ENCODE data around the gene GTPBP1.

The GTPBP1 gene

GRCh38 chr22:38705235-38706100 is at the start of gene GTPBP1:
GTPBP1 (plus strand) TSS chr22:38705944; CDS start chr22:38705956, 12 bp downstream.
- DNase-seq, result peak; percentile 100

GRCh38 chr22:38656256-38657044 is 49.3 kb upstream of the GTPBP1 start, which contains the start of the genes CBY1 and FAM227A:
CBY1 (plus strand) TSS chr22:38656638; CDS start chr22:38668055, 11,417 bp downstream.
FAM227A (minus strand) TSS chr22:38656392; CDS start chr22:38650168, 6,224 bp downstream.
- peak; percentile 87 to 90 for DNase-seq

GRCh38 chr22:38657045-38657909 is 48.5 kb upstream of the GTPBP1 start:
- peak; percentile 49 to 77 for DNase-seq

DNA sequence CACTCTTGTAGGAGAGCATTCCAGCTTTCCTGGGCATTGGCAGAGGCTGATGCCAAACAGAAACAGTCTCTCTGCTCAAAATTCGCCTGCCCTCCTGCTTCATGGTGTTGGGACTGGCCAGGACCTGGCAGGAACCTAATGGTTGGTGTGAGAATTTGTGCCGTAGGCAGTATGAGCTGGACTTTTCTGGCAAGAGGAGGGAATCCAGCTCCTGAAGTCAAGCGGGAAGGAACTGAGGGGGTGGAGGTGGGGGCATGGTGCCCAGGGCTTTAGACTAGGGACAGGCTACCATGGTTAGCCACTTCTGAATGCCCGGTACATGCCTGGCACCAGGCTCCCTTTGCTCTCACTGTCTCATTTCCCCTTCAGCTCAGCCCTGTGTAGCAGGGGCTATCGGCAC is 30.9 kb upstream of the GTPBP1 start:
- no peak for DNase-seq

- no peak for DNase-seq
These were observed 29.9 kb upstream of the GTPBP1 start for GRCh38 chr22:38675833-38676232.

DNA sequence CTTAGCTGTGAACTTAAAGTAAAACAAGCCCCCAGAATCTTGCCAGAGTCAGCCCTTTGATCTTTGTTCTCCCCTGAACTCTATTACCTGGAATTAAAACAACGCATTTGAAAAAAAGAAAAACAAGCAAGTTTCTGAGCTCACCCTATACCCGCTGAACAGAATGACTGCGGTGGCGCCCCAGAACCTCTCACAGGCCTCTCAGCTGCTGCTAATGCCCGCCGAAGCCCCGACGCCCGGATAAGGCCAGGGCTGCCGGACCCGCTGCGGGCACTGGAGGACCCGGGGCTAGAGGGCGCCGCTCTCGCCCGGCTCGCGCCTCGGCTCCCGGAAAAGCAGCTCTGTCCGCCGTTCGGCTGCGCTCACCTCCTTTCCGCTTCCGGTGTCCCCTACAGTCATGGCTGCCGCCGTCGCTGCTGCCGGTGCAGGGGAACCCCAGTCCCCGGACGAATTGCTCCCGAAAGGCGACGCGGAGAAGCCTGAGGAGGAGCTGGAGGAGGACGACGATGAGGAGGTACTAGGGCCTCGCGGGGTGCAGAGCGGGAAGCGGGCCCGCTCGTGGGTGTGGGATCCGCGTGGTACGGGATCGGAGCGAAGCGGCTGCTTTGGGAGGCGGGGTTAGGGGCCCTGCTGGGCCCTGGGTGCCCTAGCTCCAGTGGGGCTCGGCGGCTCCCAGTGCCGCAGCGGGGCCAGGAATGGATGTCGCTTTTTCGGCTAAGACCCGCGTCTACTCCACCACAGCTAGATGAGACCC is 24.0 kb upstream of the GTPBP1 start, which contains the start of gene TOMM22:
Gene TOMM22 (plus strand): TSS at position 376 of the 754 bp plus-strand sequence. CDS start 22 bp downstream, at position 398.
- peak; percentile 76 to 87 for DNase-seq

DNA sequence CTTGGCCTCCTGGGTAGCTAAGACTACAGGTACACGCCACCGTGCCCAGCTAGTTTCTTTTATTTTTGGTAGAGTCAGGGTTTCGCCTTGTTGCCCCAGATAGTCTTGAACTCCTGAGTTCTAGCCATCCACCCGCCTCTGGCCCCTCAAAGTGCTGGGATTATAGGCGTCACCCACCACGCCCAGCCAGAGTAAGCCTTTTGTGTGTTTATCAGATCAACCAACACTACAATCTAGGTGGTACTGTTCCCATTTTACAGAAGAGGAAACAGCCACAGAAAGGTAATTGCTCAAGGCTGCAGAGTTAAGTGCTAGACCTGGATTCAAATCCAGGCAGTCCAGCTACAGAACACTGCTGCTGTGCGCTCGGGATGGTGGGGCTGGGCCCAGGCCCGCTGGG is 20.8 kb upstream of the GTPBP1 start:
- DNase-seq, result no peak

- DNase-seq, result no peak
These were observed 20.0 kb upstream of the GTPBP1 start for GRCh38 chr22:38685761-38686160.

DNA sequence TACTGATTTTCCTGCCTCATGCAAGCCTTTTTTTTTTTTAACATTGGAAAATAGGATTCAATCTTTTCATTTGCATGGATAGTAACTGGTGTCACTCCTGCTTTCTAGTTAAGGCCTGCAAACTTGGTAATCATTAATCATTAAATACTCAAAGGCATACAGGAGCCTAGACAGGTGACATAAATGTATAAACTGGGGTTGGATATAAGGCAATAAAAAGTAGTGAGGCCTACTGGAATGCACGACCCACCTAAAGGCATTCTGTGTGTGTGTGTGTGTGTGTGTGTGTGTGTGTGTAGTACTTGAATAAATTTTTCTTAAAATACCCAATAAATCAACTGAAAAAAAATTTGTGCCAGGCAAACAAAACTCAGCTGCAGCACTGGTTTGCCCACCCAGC is 16.1 kb upstream of the GTPBP1 start:
- no peak for DNase-seq

DNA sequence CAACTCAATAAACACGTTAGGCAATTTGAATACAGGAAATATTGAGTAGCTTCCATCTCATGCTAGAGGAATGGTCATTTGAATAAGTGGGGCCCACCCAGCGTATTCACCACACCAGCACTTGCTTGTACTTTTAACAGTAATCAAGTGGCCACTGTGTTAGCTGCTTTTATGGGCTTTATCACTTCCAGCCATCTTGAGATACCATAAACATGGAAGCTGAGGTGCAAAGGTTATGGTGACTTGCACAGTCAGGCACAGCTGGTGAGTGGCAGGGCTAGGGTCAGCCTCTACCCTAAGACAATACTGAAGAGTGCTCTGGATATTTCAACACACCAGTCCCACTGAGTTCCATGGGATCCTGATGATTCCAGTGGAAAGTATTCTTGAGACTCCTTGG is 11.7 kb upstream of the GTPBP1 start:
- DNase-seq, result no peak

DNA sequence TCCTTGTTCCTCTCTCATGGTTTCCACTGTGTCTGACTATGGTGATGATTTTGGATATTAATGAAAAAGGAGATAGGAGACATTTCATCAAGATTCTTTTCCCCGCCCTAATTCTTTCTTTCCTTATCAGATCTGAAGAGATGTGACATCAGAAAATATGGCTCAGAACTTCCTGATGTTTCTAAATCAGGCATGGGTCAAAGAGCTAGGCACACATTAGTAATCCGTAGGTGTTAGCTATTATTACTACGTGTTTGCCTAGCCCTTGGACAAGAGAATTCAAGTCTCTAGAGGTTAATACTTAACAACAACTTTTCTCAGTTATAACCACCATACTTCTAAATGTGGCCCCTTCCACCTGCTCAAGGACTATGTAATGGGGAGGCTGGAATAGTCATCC is 10.8 kb upstream of the GTPBP1 start:
- DNase-seq, result no peak

DNA sequence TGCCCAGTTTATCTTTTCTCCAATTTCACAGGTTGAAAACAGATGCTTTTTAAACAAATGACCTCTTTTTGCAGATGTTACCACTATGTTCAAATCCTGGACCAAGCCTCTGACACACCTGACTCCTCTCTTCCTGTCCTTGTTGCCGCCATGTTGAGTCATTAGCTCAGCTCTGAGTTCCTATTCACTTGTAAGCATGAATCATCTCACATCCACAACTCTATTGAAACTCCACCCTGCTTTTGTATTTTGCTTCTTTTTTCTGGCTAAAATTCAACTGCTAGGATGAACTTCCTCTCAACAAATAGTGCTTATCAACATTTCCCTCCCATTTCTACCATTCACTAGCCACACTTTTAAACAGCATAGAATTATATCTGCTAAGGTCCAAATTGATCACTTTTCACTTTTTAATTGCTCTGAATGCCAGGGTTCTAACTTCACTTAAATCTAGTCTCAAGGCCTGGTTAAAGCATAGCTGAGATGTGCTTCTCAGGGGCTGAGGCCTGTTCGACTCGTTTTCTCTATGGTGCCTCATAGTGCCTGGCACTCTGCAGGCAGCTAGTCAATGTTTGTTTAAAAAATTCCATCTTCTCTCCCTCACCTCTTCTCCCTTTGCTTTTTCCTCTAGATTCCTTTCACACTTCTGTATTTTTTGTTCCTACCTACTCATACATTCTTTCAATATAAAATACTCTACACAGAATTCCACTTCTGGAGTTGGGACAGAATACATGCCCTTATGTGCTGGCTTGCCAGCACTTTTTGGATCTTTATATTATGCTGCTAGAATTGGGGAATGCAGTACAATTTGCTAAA is 8.9 kb upstream of the GTPBP1 start:
- DNase-seq, result no peak

DNA sequence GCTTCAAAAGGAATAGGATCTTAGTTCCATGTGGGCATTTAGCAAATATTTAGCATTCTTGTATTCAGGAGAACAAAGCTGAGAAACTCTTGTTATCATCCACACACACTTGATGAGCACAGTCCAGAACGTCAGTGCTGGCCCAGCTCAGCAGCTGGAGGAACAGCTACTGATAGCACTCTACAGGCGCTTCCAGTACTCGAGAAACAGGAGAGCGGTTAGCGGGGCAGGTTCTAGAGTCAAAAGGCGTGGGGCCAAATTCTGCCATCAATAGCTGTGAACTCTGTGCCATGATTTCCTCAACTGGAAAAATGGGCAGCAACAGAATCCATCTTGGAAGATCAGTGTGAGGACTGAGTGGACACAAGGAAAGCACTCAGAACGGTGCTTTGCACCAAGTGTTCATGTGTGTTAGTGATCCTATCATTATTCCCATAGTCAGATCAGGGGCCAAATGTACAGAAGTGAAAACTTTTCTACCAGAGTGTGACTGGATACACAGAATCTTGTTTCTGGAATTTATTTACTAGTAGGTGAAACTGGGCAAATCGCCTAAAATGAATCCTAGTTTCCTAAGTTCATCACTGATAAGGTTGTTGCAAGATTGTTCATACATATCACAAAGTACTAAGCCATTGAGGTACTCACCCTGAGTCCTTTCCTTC is 8.2 kb upstream of the GTPBP1 start:
- DNase-seq, result no peak

DNA sequence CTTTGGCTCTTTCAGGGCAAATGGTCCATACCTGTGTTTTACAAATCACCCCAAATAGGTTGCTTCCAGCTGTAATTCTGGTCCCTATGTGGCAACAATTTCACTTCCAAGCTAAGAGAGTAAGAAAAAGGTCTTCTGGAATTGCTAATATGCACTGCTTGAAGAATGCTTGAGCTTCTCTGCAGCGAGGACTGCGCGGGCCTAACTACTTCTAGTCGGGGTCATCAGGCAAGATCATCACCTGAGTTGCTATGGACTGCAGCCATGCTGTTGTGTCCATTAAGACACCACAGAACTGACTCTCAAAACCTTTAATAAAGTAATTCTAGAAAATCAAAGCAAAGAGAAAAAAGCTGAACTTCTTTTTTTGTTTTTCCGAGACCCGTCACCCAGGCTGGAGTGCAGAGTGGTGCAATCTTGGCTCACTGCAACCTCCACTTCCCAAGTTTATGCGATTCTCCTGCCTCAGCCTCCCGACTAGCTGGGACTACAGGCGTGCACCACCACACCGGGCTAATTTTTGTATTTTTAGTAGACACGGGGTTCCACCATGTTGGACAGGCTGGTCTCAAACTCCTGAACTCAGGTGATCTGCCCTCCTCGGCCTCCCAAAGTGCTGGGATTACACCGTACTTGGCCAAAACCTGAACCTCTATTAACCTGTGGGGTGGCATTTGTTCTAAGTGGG is 7.2 kb upstream of the GTPBP1 start:
- no peak for DNase-seq

DNA sequence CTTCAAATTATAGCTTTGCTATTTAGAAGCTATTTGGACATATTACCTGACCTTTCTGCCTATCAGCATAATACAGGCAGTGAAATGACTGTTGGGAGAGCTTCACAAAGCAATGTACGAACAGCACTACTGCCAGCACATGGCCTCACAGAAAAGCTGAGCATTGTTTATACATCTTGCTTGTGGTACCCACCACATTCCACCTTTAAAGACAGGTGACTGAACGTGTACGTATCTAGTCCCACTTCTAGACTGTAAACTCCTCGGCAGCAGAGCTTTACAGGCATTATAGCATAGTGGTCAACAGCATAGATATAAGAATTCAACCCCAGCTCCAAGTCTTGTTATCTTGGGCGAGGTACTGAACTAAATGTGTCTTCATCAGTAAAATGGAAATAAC is 6.6 kb upstream of the GTPBP1 start:
- DNase-seq, result no peak

DNA sequence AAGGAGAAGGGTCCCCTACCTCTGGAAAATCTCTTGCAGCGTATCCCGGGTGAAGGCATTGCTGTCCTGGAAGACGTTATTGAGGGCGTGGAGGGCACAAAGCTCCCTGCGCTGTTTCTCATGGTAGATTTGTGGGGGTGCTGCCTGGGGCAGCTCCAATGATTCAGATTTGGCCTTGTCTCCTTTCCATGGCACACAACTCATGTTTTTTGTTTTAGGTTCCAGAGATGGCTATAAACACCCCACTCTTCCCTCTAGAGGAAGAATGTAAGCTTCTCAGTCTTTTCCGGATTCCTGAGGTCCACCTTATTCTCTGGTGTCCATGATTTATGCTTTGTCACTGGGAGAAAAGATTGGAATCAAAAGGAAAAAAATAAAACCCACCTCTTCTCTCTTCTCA is 6.0 kb upstream of the GTPBP1 start:
- DNase-seq, result peak in 1 of 2 experiments; percentile 22

DNA sequence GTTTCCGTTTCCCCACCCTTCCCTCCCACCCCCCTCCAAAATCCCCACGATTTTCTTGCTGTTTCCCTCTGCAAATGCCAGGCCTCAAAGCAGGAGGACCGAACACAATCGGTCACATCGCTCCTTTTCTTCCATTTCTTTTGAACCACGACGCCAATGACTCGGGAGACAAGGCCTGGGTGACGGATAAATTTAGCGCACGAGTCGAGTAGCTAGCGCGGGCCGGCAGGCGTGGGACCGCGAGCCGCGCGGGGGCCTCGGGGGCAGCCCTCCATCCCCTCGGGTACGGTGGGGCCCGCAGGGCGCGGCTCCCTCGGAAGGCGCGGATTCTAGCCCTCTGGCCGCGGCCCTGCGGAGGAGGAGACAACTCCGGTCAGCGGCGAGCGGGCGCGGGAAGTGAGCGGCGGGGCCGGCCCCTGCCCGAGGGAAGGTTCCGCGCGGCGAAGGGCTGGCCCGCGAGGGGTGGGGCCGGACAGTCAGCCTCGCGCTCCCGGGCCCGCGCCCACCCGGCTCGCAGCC is 5.4 kb upstream of the GTPBP1 start:
- DNase-seq, result peak in 1 of 2 experiments; percentile 46

DNA sequence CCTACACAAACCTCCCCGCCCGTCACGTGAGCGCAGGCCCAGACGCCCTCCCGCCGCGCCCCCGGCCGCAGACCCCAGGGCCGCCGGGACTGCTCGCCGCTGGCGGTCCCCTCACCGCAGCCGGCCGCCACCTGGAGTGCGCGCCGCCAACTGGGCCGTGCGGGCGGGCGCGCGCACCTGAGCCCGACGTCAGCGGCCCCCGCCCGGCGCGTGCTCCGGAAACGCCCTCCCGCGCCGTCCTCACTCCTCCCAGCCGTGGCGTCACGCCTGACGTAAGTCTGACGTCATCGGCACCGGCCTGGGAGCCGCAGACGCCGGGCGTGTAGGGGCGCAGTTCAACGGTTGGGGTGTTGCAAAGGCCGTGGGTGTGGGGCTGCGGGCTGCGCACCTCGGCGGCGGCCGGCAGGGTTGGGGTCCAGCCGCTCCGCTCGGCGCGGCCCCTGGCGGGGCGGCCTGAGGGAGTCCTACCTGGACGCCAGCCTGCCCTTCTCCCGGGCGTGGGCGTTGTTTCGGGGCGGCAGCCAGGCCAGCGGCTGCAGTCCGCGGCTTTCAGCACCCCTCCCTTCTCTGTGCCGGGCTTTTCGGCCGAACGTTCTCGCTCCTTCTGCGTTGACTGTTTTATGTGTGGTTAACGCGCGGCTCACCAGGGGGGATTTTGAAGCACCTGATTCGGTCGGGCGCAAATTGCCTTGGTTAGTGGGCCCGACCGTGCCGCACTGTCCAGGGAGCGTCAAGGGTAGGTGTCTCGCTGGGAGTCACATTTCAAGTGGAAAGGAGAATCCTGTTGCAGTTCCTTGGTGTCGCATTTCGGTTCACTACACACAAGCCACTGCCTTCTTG is 4.7 kb upstream of the GTPBP1 start, which contains the start of gene JOSD1:
Gene JOSD1 (minus strand): TSS at position 155 of the 840 bp plus-strand sequence. CDS start 956 bp downstream, outside the sequence.
- DNase-seq, result peak; percentile 69 to 92
